HG03457 (cell line): ENCODE measurements around the gene COL4A1.

ENCODE experiments used
- ATAC-seq: cut with Tn5 transposase; IDR thresholded peaks from one replicate; pipeline ENCODE4 v1.9.1; 2021; ENCODE audit warnings: moderate number of reproducible peaks; ENCODE audit not compliant: unreplicated experiment

The COL4A1 gene

GRCh38 chr13:110151462-110151861, 155.5 kb downstream of the COL4A1 start:
- ATAC-seq = no peak

GRCh38 chr13:110150384-110151101, 156.4 kb downstream of the COL4A1 start:
- ATAC-seq = no peak

- no peak for ATAC-seq
These were observed 157.9 kb downstream of the COL4A1 start for GRCh38 chr13:110149036-110149435.

- no peak for ATAC-seq
These were observed 166.9 kb downstream of the COL4A1 start for GRCh38 chr13:110140099-110140498.

- no peak for ATAC-seq
These were observed 168.3 kb downstream of the COL4A1 start for GRCh38 chr13:110138700-110139036.

GRCh38 chr13:110138010-110138699, 168.8 kb downstream of the COL4A1 start:
- peak; percentile 42 for ATAC-seq

GRCh38 chr13:110137680-110138009, 169.3 kb downstream of the COL4A1 start:
- ATAC-seq = peak; percentile 63

- ATAC-seq = no peak
These were observed 170.0 kb downstream of the COL4A1 start for GRCh38 chr13:110136660-110137585.

GRCh38 chr13:110135977-110136597, 170.9 kb downstream of the COL4A1 start:
- ATAC-seq = no peak

- no peak for ATAC-seq
These were observed 172.2 kb downstream of the COL4A1 start for GRCh38 chr13:110134801-110135200.

GRCh38 chr13:110133425-110134235, 173.3 kb downstream of the COL4A1 start:
- ATAC-seq = no peak

- ATAC-seq = no peak
These were observed 174.6 kb downstream of the COL4A1 start for GRCh38 chr13:110132225-110132982.

- ATAC-seq = no peak
These were observed 175.5 kb downstream of the COL4A1 start for GRCh38 chr13:110131424-110131823.

GRCh38 chr13:110130431-110130830, 176.5 kb downstream of the COL4A1 start:
- ATAC-seq = no peak

GRCh38 chr13:110129539-110130186, 177.3 kb downstream of the COL4A1 start:
- ATAC-seq = no peak

- ATAC-seq = no peak
These were observed 177.9 kb downstream of the COL4A1 start for GRCh38 chr13:110129076-110129475.

GRCh38 chr13:110128546-110128945, 178.4 kb downstream of the COL4A1 start:
- no peak for ATAC-seq

- no peak for ATAC-seq
These were observed 178.9 kb downstream of the COL4A1 start for GRCh38 chr13:110127986-110128511.

GRCh38 chr13:110126391-110126961, 180.5 kb downstream of the COL4A1 start:
- ATAC-seq = no peak
